WTC11 (cell line): Measurements from ENCODE around the gene PGPEP1.

Experiments used
- ARID4B ChIP-seq: sonication (generic); formaldehyde crosslinking; IDR thresholded peaks from 2 replicates; pipeline ENCODE4 v1.8.0; 2023; ENCODE audit warnings: missing genetic modification reagents, mild to moderate bottlenecking, borderline replicate concordance
- ATF2 ChIP-seq: sonication (generic); formaldehyde crosslinking; IDR thresholded peaks from 2 replicates; pipeline ENCODE4 v1.8.1; 2022; ENCODE audit warnings: low read depth, missing genetic modification reagents, borderline replicate concordance
- ATF6 ChIP-seq: sonication (generic); formaldehyde crosslinking; IDR thresholded peaks from 2 replicates; pipeline ENCODE4 v1.8.1; 2023; ENCODE audit warnings: mild to moderate bottlenecking, missing genetic modification reagents
- CREM ChIP-seq: sonication (generic); formaldehyde crosslinking; IDR thresholded peaks from 2 replicates; pipeline ENCODE4 v1.8.1; 2022; ENCODE audit warnings: mild to moderate bottlenecking, missing genetic modification reagents, moderate library complexity
- CTCF ChIP-seq: fragments of 200-600 bp; IDR thresholded peaks from 2 replicates; pipeline ENCODE4 v1.8.0; 2022; ENCODE audit warnings: antibody characterized with exemption
- FOXK1 ChIP-seq: sonication (generic); formaldehyde crosslinking; IDR thresholded peaks from 2 replicates; pipeline ENCODE4 v1.8.0; 2022; ENCODE audit warnings: mild to moderate bottlenecking, moderate library complexity, missing genetic modification reagents
- FOXP4 ChIP-seq: sonication (generic); formaldehyde crosslinking; IDR thresholded peaks from 2 replicates; pipeline ENCODE4 v1.8.0; 2022; ENCODE audit warnings: mild to moderate bottlenecking, missing genetic modification reagents
- NFE2L1 ChIP-seq: sonication (generic); formaldehyde crosslinking; IDR thresholded peaks from 2 replicates; pipeline ENCODE4 v1.8.1; 2023; ENCODE audit warnings: missing genetic modification reagents
- USF2 ChIP-seq: sonication (generic); formaldehyde crosslinking; IDR thresholded peaks from 2 replicates; pipeline ENCODE4 v1.8.1; 2023; ENCODE audit warnings: mild to moderate bottlenecking, missing genetic modification reagents, moderate library complexity
- ZNF121 ChIP-seq: sonication (generic); formaldehyde crosslinking; IDR thresholded peaks from 2 replicates; pipeline ENCODE4 v1.8.0; 2023; ENCODE audit warnings: missing genetic modification reagents
- ZNF425 ChIP-seq: fragments of 250-450 bp; sonication (Bioruptor Pico); conservative IDR thresholded peaks from 2 replicates; pipeline ENCODE4 v1.9.0; 2021; ENCODE audit warnings: mild to moderate bottlenecking
- ZNF532 ChIP-seq: fragments of 250-450 bp; sonication (Bioruptor Pico); IDR thresholded peaks from 2 replicates; pipeline ENCODE4 v1.9.0; 2021; ENCODE audit warnings: mild to moderate bottlenecking, borderline replicate concordance

GRCh38 chr19:18340190-18340989, at the start of gene PGPEP1:
- TF ChIP-seq FOXK1 (no peak), CTCF (no peak), ARID4B (CRISPR knock-in tag) (0 out of 2 replicates have a peak, but pooled peaks have one; percentile 2), ATF6 (CRISPR knock-in tag) (no peak), ZNF425 (CRISPR knock-in tag) (no peak), ATF2 (CRISPR knock-in tag) (no peak), USF2 (no peak), ZNF532 (CRISPR knock-in tag) (no peak), FOXP4 (CRISPR knock-in tag) (no peak), CREM (CRISPR knock-in tag) (no peak), ZNF121 (CRISPR knock-in tag) (peak; percentile 61), NFE2L1 (CRISPR knock-in tag) (no peak)
